Sigmoid colon (tissue), 4 donors: ENCODE results near the gene SCAANT1.

Experiments
- CTCF ChIP-seq, 4 experiments: fragments of 450-650 bp in 3 of 4; fragments of 200-600 bp in 1 of 4; IDR thresholded peaks; one replicate each; pipeline ENCODE4 v1.5.1; 2016 to 2019; ENCODE audit warnings: antibody characterized with exemption in 4 of 4, mild to moderate bottlenecking in 3 of 4, moderate library complexity in 2 of 4
- EP300 ChIP-seq, 4 donors: sonication (generic); formaldehyde crosslinking; IDR thresholded peaks; one replicate each; pipeline ENCODE4 v1.6.1; 2017; ENCODE audit warnings: antibody characterized with exemption in 4 of 4
- POLR2A ChIP-seq, 2 donors: fragments of 450-650 bp; IDR thresholded peaks; one replicate each; pipeline ENCODE4 v1.6.1; 2016; ENCODE audit warnings: antibody characterized with exemption in 2 of 2, mild to moderate bottlenecking in 2 of 2, moderate library complexity in 2 of 2
- POLR2AphosphoS5 ChIP-seq, 4 donors: sonication (generic); formaldehyde crosslinking; IDR thresholded peaks; one replicate each; pipeline ENCODE4 v1.6.1; 2017; ENCODE audit warnings: antibody characterized with exemption in 4 of 4

- TF ChIP-seq POLR2A (IDR thresholded peaks at IDR 0.05): no peak
- no peak for TF ChIP-seq EP300 (IDR thresholded peaks at IDR 0.05)
- no peak for TF ChIP-seq CTCF (IDR thresholded peaks at IDR 0.05)
- TF ChIP-seq POLR2AphosphoS5 (IDR thresholded peaks at IDR 0.05): peak in 3 of 4 donors; percentile 45 to 55 (median 49)
These were observed 795 bp upstream of the SCAANT1 start for GRCh38 chr3:63912768-63913588.
